ENCODE results near the gene CERS6.

The CERS6 gene

GRCh38 chr2:168529900-168530561 lies 74.0 kb downstream of the CERS6 start (continued):
- TF ChIP-seq ZNF513 (tag by site-specific recombination; IDR thresholded peaks at IDR 0.05), result no peak
- TF ChIP-seq ZNF133 (tag by site-specific recombination; IDR thresholded peaks at IDR 0.05), result no peak

GRCh38 chr2:168530982-168531622 lies 75.0 kb downstream of the CERS6 start:
- TF ChIP-seq ZNF223 (tag by site-specific recombination; IDR thresholded peaks at IDR 0.05) (no peak), TRIM28 (IDR thresholded peaks at IDR 0.05; ENCODE audit: borderline replicate concordance, low read length) (no peak), ZNF18 (tag by site-specific recombination; IDR thresholded peaks at IDR 0.05) (no peak), PRDM10 (tag by site-specific recombination; IDR thresholded peaks at IDR 0.05) (peak; percentile 17; the same call in 1 of the 2 replicates), ZNF24 (tag by site-specific recombination; IDR thresholded peaks at IDR 0.05) (no peak), PRDM6 (tag by site-specific recombination; IDR thresholded peaks at IDR 0.05) (peak; percentile 54)
- Histone ChIP-seq H3K4me3 (ENCODE audit: low read depth, low read length) (no peak overlapping the region), H3K4me1 (ENCODE audit: control insufficient read depth, insufficient read depth, low read length) (peaks cover 17% of the 10 kb centered on the region), H3K27ac (ENCODE audit: extremely low read depth, low read depth, low read length) (no peak overlapping the region), H3K9me3 (ENCODE audit: control insufficient read depth, insufficient read depth, low read depth, low read length) (no peaks in the 10 kb centered on the region), H3K36me3 (ENCODE audit: control insufficient read depth in 2 of 2, insufficient read depth in 1 of 2, low read length in 2 of 2) (no peaks in the 10 kb centered on the region)
- ChIA-PET POLR2A (no interaction called here), CTCF (no interaction called here)

- H3K4me3 ChIP-seq (ENCODE audit: low read depth, low read length), result no peak overlapping the region
- no peaks in the 10 kb centered on the region for H3K36me3 ChIP-seq (ENCODE audit: control insufficient read depth in 2 of 2, insufficient read depth in 1 of 2, low read length in 2 of 2)
- H3K9me3 ChIP-seq (ENCODE audit: control insufficient read depth, insufficient read depth, low read depth, low read length), result no peaks in the 10 kb centered on the region
- no peak overlapping the region for H3K27ac ChIP-seq (ENCODE audit: extremely low read depth, low read depth, low read length)
- peaks cover 8% of the 10 kb centered on the region for H3K4me1 ChIP-seq (ENCODE audit: control insufficient read depth, insufficient read depth, low read length)
- ChIA-PET CTCF (no interaction called here), POLR2A (no interaction called here)
- TF ChIP-seq ZNF624 (tag by site-specific recombination; IDR thresholded peaks at IDR 0.05) (no peak), ZFP41 (tag by site-specific recombination; IDR thresholded peaks at IDR 0.05; ENCODE audit: borderline replicate concordance) (no peak), ZNF433 (tag by site-specific recombination; IDR thresholded peaks at IDR 0.05; ENCODE audit: low read depth) (no peak), OSR2 (tag by site-specific recombination; IDR thresholded peaks at IDR 0.05) (no peak), YY1 (tag by site-specific recombination; IDR thresholded peaks at IDR 0.05) (no peak), WT1 (tag by site-specific recombination; IDR thresholded peaks at IDR 0.05) (no peak), ZBTB17 (tag by site-specific recombination; IDR thresholded peaks at IDR 0.05) (no peak), ZNF701 (tag by site-specific recombination; IDR thresholded peaks at IDR 0.05) (no peak), GLI2 (tag by site-specific recombination; IDR thresholded peaks at IDR 0.05; ENCODE audit: borderline replicate concordance, low read depth) (no peak), ZNF23 (tag by site-specific recombination; IDR thresholded peaks at IDR 0.05; ENCODE audit: borderline replicate concordance) (no peak), ZNF558 (tag by site-specific recombination; IDR thresholded peaks at IDR 0.05) (no peak), TSHZ1 (tag by site-specific recombination; IDR thresholded peaks at IDR 0.05; ENCODE audit: borderline replicate concordance) (no peak)
These were observed 78.9 kb downstream of the CERS6 start for GRCh38 chr2:168534926-168535325.
